K562 (cell line): ENCODE measurements around the gene THUMPD2. TPM values are rescaled to one million over a fixed set of nuclear protein-coding genes. Genes with fewer than 3 reads are reported as not detected.

Experiments used
- ATAC-seq: fragments of 200-7000 bp; cut with Tn5 transposase; 3 replicates; pipeline ENCODE4 v1.9.1; 2020; ENCODE audit warnings: moderate library complexity
- BruUV-seq: library from RNA; stranded (reverse); fragments of 400-500 nt; replicated peaks from 2 replicates; lab custom pipeline; 2021; lab: Mats Ljungman, UMichigan
- CTCF ChIA-PET: fragments of 300-600 bp; formaldehyde crosslinking; extraction: SDS; loops from one replicate; lab custom pipeline; 2021; ENCODE audit warnings: low intra/inter-chr PET ratio; lab: Yijun Ruan, JAX
- POLR2A ChIA-PET: fragments of 300-600, 350-650 bp; sonication (Branson Sonifier 250); formaldehyde crosslinking; extraction: SDS; loops from one replicate; lab custom pipeline; 2021; ENCODE audit warnings: antibody characterized with exemption, inconsistent platforms; lab: Yijun Ruan, JAX
- DNase-seq, 4 experiments: peaks; one replicate each; pipeline versions ENCODE4 v3.0.0 to v3.0.0-alpha.2; 2011 to 2018; ENCODE audit warnings: low spot score in 3 of 4, mixed read lengths in 3 of 4; ENCODE audit errors: extremely low read depth in 1 of 4
- FAIRE-seq: peaks from 2 replicates; lab custom pipeline; 2011; peaks lifted over from hg19 to GRCh38; lab: Jason Lieb, UNC
- H2AFZ ChIP-seq: 2 replicates; pipeline ENCODE4 v1.6.0; 2011; ENCODE audit warnings: low read depth, low read length, control low read depth, inconsistent platforms
- H3K27ac ChIP-seq: fragments of 200-600 bp; 3 replicates; pipeline ENCODE4 v1.8.0; 2011; ENCODE audit warnings: low read depth, mild to moderate bottlenecking, control low read depth, inconsistent platforms, low read length, moderate library complexity, mixed read lengths; ENCODE audit errors: extremely low read depth
- H3K27me3 ChIP-seq, 2 experiments: fragments of 300-600 bp in 1 of 2; 2 replicates in 1 of 2; 3 replicates in 1 of 2; pipeline versions ENCODE4 v1.6.0 to v1.8.0; 2011; ENCODE audit warnings: inconsistent platforms in 2 of 2, low read length in 2 of 2, mild to moderate bottlenecking in 1 of 2, mixed read lengths in 1 of 2, moderate library complexity in 1 of 2; ENCODE audit not compliant: control insufficient read depth in 2 of 2, insufficient read depth in 2 of 2
- H3K36me3 ChIP-seq: fragments of 300-600 bp; 3 replicates; pipeline ENCODE4 v1.8.0; 2011; ENCODE audit warnings: mild to moderate bottlenecking, low read length, inconsistent platforms; ENCODE audit not compliant: control insufficient read depth, insufficient read depth
- H3K4me1 ChIP-seq, 2 experiments: fragments of 200-600 bp in 1 of 2; replicated peaks in 1 of 2; 2 replicates in 1 of 2; 3 replicates in 1 of 2; pipeline versions ENCODE4 v1.5.1 to v1.8.0; 2011; ENCODE audit warnings: inconsistent platforms in 2 of 2, low read length in 2 of 2, mild to moderate bottlenecking in 1 of 2, mixed read lengths in 1 of 2, moderate library complexity in 1 of 2; ENCODE audit not compliant: control insufficient read depth in 2 of 2, insufficient read depth in 2 of 2
- H3K4me2 ChIP-seq: 2 replicates; pipeline ENCODE4 v1.6.1; 2011; ENCODE audit warnings: low read length, control low read depth, inconsistent platforms, mixed read lengths; ENCODE audit not compliant: insufficient read depth
- H3K4me3 ChIP-seq: fragments of 200-600 bp; sonication (generic), shearing (Covaris generic); 2 replicates; pipeline ENCODE4 v1.5.1; 2016; ENCODE audit warnings: control low read depth, inconsistent platforms
- H3K79me2 ChIP-seq: fragments of 200-600 bp; 3 replicates; pipeline ENCODE4 v1.8.0; 2011; ENCODE audit warnings: low read length, inconsistent platforms; ENCODE audit not compliant: control insufficient read depth, insufficient read depth
- H3K9ac ChIP-seq, 2 experiments: 2 replicates each; pipeline versions ENCODE4 v1.6.0 to v1.6.1; 2011; ENCODE audit warnings: low read depth in 2 of 2, low read length in 2 of 2, control low read depth in 1 of 2, inconsistent platforms in 1 of 2, mild to moderate bottlenecking in 1 of 2, mixed read lengths in 1 of 2; ENCODE audit not compliant: insufficient read depth in 1 of 2
- H3K9me1 ChIP-seq: one replicate; pipeline ENCODE4 v1.6.0; 2011; ENCODE audit warnings: inconsistent platforms, mild to moderate bottlenecking, low read length, moderate library complexity; ENCODE audit not compliant: control insufficient read depth, insufficient read depth
- H3K9me3 ChIP-seq: replicated peaks from 2 replicates; pipeline ENCODE4 v1.5.1; 2011; ENCODE audit warnings: low read depth, low read length, inconsistent platforms; ENCODE audit not compliant: control insufficient read depth, insufficient read depth
- H4K20me1 ChIP-seq: replicated peaks from 2 replicates; pipeline ENCODE4 v1.6.1; 2011; ENCODE audit warnings: low read length, inconsistent platforms, mixed read lengths; ENCODE audit not compliant: control insufficient read depth, insufficient read depth
- ADNP ChIP-seq: fragments of 200-800 bp; sonication (Bioruptor generic); IDR thresholded peaks from 2 replicates; pipeline ENCODE4 v1.6.1; 2016; ENCODE audit warnings: missing genetic modification characterization, missing compliant biosample characterization
- CBX8 ChIP-seq: fragments of 200-600 bp; sonication (generic); IDR thresholded peaks from 2 replicates; pipeline ENCODE4 v1.6.1; 2012; ENCODE audit warnings: borderline replicate concordance, mixed run types, low read depth, mild to moderate bottlenecking, moderate library complexity, mixed read lengths, low read length, control low read depth, inconsistent platforms; ENCODE audit not compliant: poor library complexity, severe bottlenecking; ENCODE audit errors: extremely low read depth
- E2F3 ChIP-seq: fragments of 250-450 bp; sonication (Bioruptor Pico); IDR thresholded peaks from 2 replicates; pipeline ENCODE4 v1.4.0; 2020; ENCODE audit warnings: mild to moderate bottlenecking
- GABPA ChIP-seq: fragments of 200-800 bp; sonication (Bioruptor generic); conservative IDR thresholded peaks from 2 replicates; pipeline ENCODE4 v1.6.1; 2016; ENCODE audit warnings: low read depth, missing genetic modification characterization, missing compliant biosample characterization
- KLF13 ChIP-seq: fragments of 450-650 bp; IDR thresholded peaks from 2 replicates; pipeline ENCODE4 v1.6.1; 2016; ENCODE audit warnings: missing genetic modification characterization, low read depth, mild to moderate bottlenecking, missing compliant biosample characterization, moderate library complexity, borderline replicate concordance
- MCM5 ChIP-seq: fragments of 450-650 bp; IDR thresholded peaks from 2 replicates; pipeline ENCODE4 v1.6.1; 2016; ENCODE audit warnings: low read depth
- POLR3A ChIP-seq: IDR thresholded peaks from 2 replicates; pipeline ENCODE4 v1.6.1; 2011; ENCODE audit warnings: borderline replicate concordance, mild to moderate bottlenecking, moderate library complexity; ENCODE audit not compliant: insufficient read length, insufficient read depth; ENCODE audit errors: extremely low read depth
- PRPF4 ChIP-seq: fragments of 200-400 bp; formaldehyde crosslinking; IDR thresholded peaks from one replicate; pipeline ENCODE4 v1.6.1; 2017; ENCODE audit warnings: low read length, low read depth, mild to moderate bottlenecking; ENCODE audit not compliant: insufficient read depth, poor library complexity, severe bottlenecking
- RBM15 ChIP-seq: fragments of 200-400 bp; formaldehyde crosslinking; IDR thresholded peaks from 2 replicates; pipeline ENCODE4 v1.6.1; 2018; ENCODE audit warnings: mild to moderate bottlenecking, low read length, moderate library complexity; ENCODE audit not compliant: insufficient read depth
- SP1 ChIP-seq: sonication (generic); formaldehyde crosslinking; IDR thresholded peaks from 2 replicates; pipeline ENCODE4 v1.8.1; 2022; ENCODE audit warnings: mild to moderate bottlenecking, missing genetic modification reagents
- TCF7 ChIP-seq: sonication (generic); IDR thresholded peaks from 2 replicates; pipeline ENCODE4 v1.6.1; 2016; ENCODE audit warnings: antibody characterized with exemption, borderline replicate concordance
- ZBTB1 ChIP-seq: sonication (generic); formaldehyde crosslinking; IDR thresholded peaks from 2 replicates; pipeline ENCODE4 v1.8.1; 2023; ENCODE audit warnings: missing genetic modification reagents, low read depth, mild to moderate bottlenecking, borderline replicate concordance
- WGBS: fragments of 100-300 bp; shearing (Covaris generic); methylation state at CpG from one replicate; pipeline ENCODE4 v1.1.6; 2016; ENCODE audit warnings: low coverage, mixed read lengths; ENCODE audit not compliant: insufficient coverage; ENCODE audit errors: missing lambda C conversion rate; 5-methylcytosine and 5-hydroxymethylcytosine counted together
- in situ Hi-C: fragments of 300-500 bp; cut with MboI; formaldehyde crosslinking; loops from 4 replicates; pipeline ENCODE4 v1.15.0; 2018; ENCODE audit warnings: inconsistent platforms, mixed read lengths
- intact Hi-C: fragments of 100-400 bp; cut with micrococcal nuclease; formaldehyde crosslinking; loops from 2 replicates; pipeline ENCODE4 v1.14.2; 2022
- polyA plus RNA-seq, 8 experiments: library from polyadenylated mRNA; depleted of rRNA in 4 of 8; stranded (reverse) in 5 of 8; unstranded in 3 of 8; fragments of >200 nt; fragmentation: Nextera tagmentation in 2 of 8; fragmentation: Illumina TruSeq in 1 of 8; extraction: Ambion mirVana in 2 of 8; extraction: Trizol in 1 of 8; gene quantifications; 2 replicates each; pipeline versions ENCODE4 v1.2.1 to v1.2.3, GENCODE V29; 2011 to 2014; ENCODE audit warnings: inconsistent platforms in 1 of 8, missing spikeins in 1 of 8
- total RNA-seq, 7 experiments: library from RNA; depleted of rRNA in 6 of 7; stranded (reverse); fragments of >200 nt in 6 of 7; fragmentation: Illumina TruSeq in 2 of 7; extraction: Trizol in 2 of 7; gene quantifications; 2 replicates each; pipeline versions ENCODE4 v1.2.1 to v1.2.3, GENCODE V29; 2011 to 2021; ENCODE audit warnings: low replicate concordance in 1 of 7

The THUMPD2 gene
- total and polyA plus RNA-seq, 9 of the 15 experiments (the other 6 are each of a cell fraction or from before 2014, with no cell fraction given) = 9.6 to 40.4 (median 24.0) TPM

- Histone ChIP-seq H3K9me1 (no peaks in the 10 kb centered on the region), H3K9me3 (no peaks in the 10 kb centered on the region), H2AFZ (no peak overlapping the region), H3K4me3 (no peak overlapping the region), H3K27ac (no peak overlapping the region), H3K27me3 (no peaks in the 10 kb centered on the region), H3K36me3 (peaks cover 91% of the 10 kb centered on the region), H3K4me2 (no peak overlapping the region), H4K20me1 (0 out of 2 replicates have a peak, but pooled peaks cover 4% of the 10 kb centered on the region), H3K4me1 (no peaks in the 10 kb centered on the region), H3K9ac (no peak overlapping the region), H3K79me2 (peaks cover 8% of the 10 kb centered on the region; the same call in 1 of the 3 replicates)
- ATAC-seq (no peak), DNase-seq (no peak), FAIRE-seq (no peak)
- CTCF ChIA-PET = no interaction called here
- TF ChIP-seq RBM15 = no peak
- no peak for TF ChIP-seq CBX8
- no peak for TF ChIP-seq ADNP
- TF ChIP-seq POLR3A = no peak
- no peak for TF ChIP-seq PRPF4
- no peak for TF ChIP-seq ZBTB1 (CRISPR knock-in tag)
- no peak for TF ChIP-seq TCF7
- TF ChIP-seq KLF13 = no peak
- TF ChIP-seq E2F3 = no peak
- TF ChIP-seq GABPA (tag) = no peak
- TF ChIP-seq MCM5 = no peak
- no peak for TF ChIP-seq SP1 (CRISPR knock-in tag)
- in situ Hi-C loops (no loop called here), intact Hi-C loops (no loop called here)
- BruUV-seq = no TSS peak
- 83% methylated on average over 1 of the region's 1 CpG for WGBS
- POLR2A ChIA-PET = interaction anchor here (1.2 to 1.6 kb wide), 3 partner anchors 9 to 32 kb away, joined by 3 to 5 read pairs (median 3); no protein-coding TSS in a partner anchor
Observed at GRCh38 chr2:39743269-39743776, 35.7 kb downstream of the THUMPD2 start.
